ENCODE measurements around the gene SLC6A6.

The SLC6A6 gene

DNA sequence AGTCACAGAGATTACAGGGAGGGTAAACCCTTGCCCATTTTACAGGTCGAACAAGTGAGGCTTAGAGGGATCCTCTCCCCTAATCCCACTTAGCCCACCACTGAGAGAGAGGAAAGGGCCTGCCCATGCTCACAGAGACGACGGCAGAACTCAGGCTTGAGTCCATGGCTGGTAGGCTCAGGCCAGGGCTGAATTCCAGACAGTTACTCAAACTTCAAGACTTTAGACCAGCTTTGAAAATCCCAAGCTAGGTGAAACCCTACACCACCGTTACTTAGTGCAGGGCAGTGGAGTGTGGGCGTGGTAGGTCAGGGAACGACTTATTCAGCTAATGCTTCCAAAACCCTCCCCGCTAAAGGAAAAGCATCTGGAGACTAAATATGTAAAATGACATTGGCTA is 121.4 kb downstream of the SLC6A6 start:
- Histone ChIP-seq H3K4me1 (ENCODE audit: low read length) (no peaks in the 10 kb centered on the region), H3K27me3 (replicated peaks; ENCODE audit: insufficient read depth, low read length) (peaks cover 52% of the 10 kb centered on the region), H3F3A (ENCODE audit: insufficient read depth, low read length) (no peaks in the 10 kb centered on the region), H3K36me3 (replicated peaks; ENCODE audit: insufficient read depth, low read length) (no peaks in the 10 kb centered on the region), H3K27ac (ENCODE audit: low read length) (no peak overlapping the region), H3K4me2 (ENCODE audit: low read depth, low read length) (no peak overlapping the region), H3K9ac (ENCODE audit: low read length) (no peak overlapping the region), H2AFZ (ENCODE audit: low read length) (no peak overlapping the region), H3K79me2 (ENCODE audit: low read length) (no peaks in the 10 kb centered on the region), H3K9me2 (replicated peaks; ENCODE audit: insufficient read depth, low read length) (no peaks in the 10 kb centered on the region), H3K4me3 (ENCODE audit: low read length) (no peak overlapping the region), H4K20me1 (ENCODE audit: insufficient read depth, low read length) (no peaks in the 10 kb centered on the region), H3K9me3 (replicated peaks; ENCODE audit: insufficient read depth, low read length) (no peaks in the 10 kb centered on the region)
- TF ChIP-seq EZH2 (optimal IDR thresholded peaks at IDR 0.05; ENCODE audit: low read depth, low read length) (no peak), EZH2phosphoT487 (IDR thresholded peaks at IDR 0.05; ENCODE audit: low read length) (no peak)
- TF ChIP-seq, protein P1, sequence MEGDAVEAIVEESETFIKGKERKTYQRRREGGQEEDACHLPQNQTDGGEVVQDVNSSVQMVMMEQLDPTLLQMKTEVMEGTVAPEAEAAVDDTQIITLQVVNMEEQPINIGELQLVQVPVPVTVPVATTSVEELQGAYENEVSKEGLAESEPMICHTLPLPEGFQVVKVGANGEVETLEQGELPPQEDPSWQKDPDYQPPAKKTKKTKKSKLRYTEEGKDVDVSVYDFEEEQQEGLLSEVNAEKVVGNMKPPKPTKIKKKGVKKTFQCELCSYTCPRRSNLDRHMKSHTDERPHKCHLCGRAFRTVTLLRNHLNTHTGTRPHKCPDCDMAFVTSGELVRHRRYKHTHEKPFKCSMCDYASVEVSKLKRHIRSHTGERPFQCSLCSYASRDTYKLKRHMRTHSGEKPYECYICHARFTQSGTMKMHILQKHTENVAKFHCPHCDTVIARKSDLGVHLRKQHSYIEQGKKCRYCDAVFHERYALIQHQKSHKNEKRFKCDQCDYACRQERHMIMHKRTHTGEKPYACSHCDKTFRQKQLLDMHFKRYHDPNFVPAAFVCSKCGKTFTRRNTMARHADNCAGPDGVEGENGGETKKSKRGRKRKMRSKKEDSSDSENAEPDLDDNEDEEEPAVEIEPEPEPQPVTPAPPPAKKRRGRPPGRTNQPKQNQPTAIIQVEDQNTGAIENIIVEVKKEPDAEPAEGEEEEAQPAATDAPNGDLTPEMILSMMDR (IDR thresholded peaks at IDR 0.05; ENCODE audit: low read length), result no peak
- DNase-seq, result no peak

DNA sequence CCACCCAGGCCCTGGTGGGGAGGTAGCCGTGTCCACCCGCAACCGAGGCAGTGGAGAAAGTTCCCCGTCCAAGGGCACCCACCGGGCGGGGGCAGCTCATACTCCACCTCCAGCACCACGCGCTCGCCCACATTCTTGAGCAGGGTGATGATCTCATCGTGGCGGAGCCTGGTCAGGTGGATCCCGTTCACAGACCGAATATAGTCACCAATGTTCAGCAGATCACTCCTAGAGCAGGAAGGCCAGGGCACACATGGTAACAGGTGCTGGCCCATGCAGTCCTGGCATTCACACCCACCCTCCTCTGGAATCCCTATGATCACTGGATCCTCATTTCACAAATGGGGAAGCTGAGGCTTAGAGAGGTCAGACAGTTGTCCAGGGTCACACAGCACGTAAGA is 121.9 kb downstream of the SLC6A6 start:
- Histone ChIP-seq H3K27me3 (replicated peaks; ENCODE audit: insufficient read depth, low read length) (peaks cover 46% of the 10 kb centered on the region), H4K20me1 (ENCODE audit: insufficient read depth, low read length) (no peaks in the 10 kb centered on the region)
- TF ChIP-seq, protein P1 (IDR thresholded peaks at IDR 0.05; ENCODE audit: low read length), result no peak
- TF ChIP-seq EZH2 (optimal IDR thresholded peaks at IDR 0.05; ENCODE audit: low read depth, low read length) (no peak), EZH2phosphoT487 (IDR thresholded peaks at IDR 0.05; ENCODE audit: low read length) (no peak)

GRCh38 chr3:14524920-14525660 is 122.7 kb downstream of the SLC6A6 start:
- no peaks in the 10 kb centered on the region for H3K9me2 ChIP-seq (replicated peaks; ENCODE audit: insufficient read depth, low read length)
- H3K9ac ChIP-seq (ENCODE audit: low read length), result no peak overlapping the region
- H3K4me1 ChIP-seq (ENCODE audit: low read length), result no peaks in the 10 kb centered on the region
- H2AFZ ChIP-seq (ENCODE audit: low read length), result no peak overlapping the region
- H3K79me2 ChIP-seq (ENCODE audit: low read length), result no peaks in the 10 kb centered on the region
- no peaks in the 10 kb centered on the region for H3K9me3 ChIP-seq (replicated peaks; ENCODE audit: insufficient read depth, low read length)
- H3K27ac ChIP-seq (ENCODE audit: low read length), result no peak overlapping the region
- H3K4me2 ChIP-seq (ENCODE audit: low read depth, low read length), result no peak overlapping the region
- TF ChIP-seq EZH2phosphoT487 (IDR thresholded peaks at IDR 0.05; ENCODE audit: low read length), result no peak
- TF ChIP-seq EZH2 (optimal IDR thresholded peaks at IDR 0.05; ENCODE audit: low read depth, low read length), result no peak
- TF ChIP-seq, protein P1 (IDR thresholded peaks at IDR 0.05; ENCODE audit: low read length), result no peak
- H3K36me3 ChIP-seq (replicated peaks; ENCODE audit: insufficient read depth, low read length), result no peaks in the 10 kb centered on the region
- H3F3A ChIP-seq (ENCODE audit: insufficient read depth, low read length), result no peaks in the 10 kb centered on the region
- H3K27me3 ChIP-seq (replicated peaks; ENCODE audit: insufficient read depth, low read length), result peaks cover 39% of the 10 kb centered on the region
- DNase-seq, result no peak
- H4K20me1 ChIP-seq (ENCODE audit: insufficient read depth, low read length), result no peaks in the 10 kb centered on the region
- no peak overlapping the region for H3K4me3 ChIP-seq (ENCODE audit: low read length)

More for the DNA sequence above, 121.9 kb downstream of the SLC6A6 start:
- Histone ChIP-seq H3K27ac (ENCODE audit: low read length) (no peak overlapping the region), H3K9ac (ENCODE audit: low read length) (no peak overlapping the region), H3K9me3 (replicated peaks; ENCODE audit: insufficient read depth, low read length) (no peaks in the 10 kb centered on the region), H3K4me3 (ENCODE audit: low read length) (no peak overlapping the region), H3K36me3 (replicated peaks; ENCODE audit: insufficient read depth, low read length) (no peaks in the 10 kb centered on the region), H3K9me2 (replicated peaks; ENCODE audit: insufficient read depth, low read length) (no peaks in the 10 kb centered on the region), H2AFZ (ENCODE audit: low read length) (no peak overlapping the region), H3K4me2 (ENCODE audit: low read depth, low read length) (no peak overlapping the region), H3F3A (ENCODE audit: insufficient read depth, low read length) (no peaks in the 10 kb centered on the region), H3K79me2 (ENCODE audit: low read length) (no peaks in the 10 kb centered on the region), H3K4me1 (ENCODE audit: low read length) (no peaks in the 10 kb centered on the region)
- no peak for DNase-seq
